SJSA1 (cell line): ENCODE measurements around the gene BICDL1. TPM values are rescaled to one million over a fixed set of nuclear protein-coding genes. Genes with fewer than 3 reads are reported as not detected.
A peak's percentile ranks its signal among the peaks of the same experiment; 100 is the strongest.

Experiments used
- DNase-seq, 2 experiments: peaks; one replicate each; pipeline ENCODE4 v3.0.0-alpha.2; 2015 to 2020; ENCODE audit warnings: low spot score in 2 of 2, low read depth in 1 of 2
- H3K27ac ChIP-seq: fragments of 250-450 bp; sonication (Bioruptor Pico); 2 replicates; pipeline ENCODE4 v1.5.1; 2020; ENCODE audit warnings: mild to moderate bottlenecking, moderate library complexity
- H3K27me3 ChIP-seq: fragments of 250-450 bp; sonication (Bioruptor Pico); replicated peaks from 2 replicates; pipeline ENCODE4 v1.5.1; 2020; ENCODE audit warnings: mild to moderate bottlenecking, moderate library complexity
- H3K36me3 ChIP-seq: fragments of 250-450 bp; sonication (Bioruptor Pico); 2 replicates; pipeline ENCODE4 v1.5.1; 2020; ENCODE audit warnings: mild to moderate bottlenecking
- H3K4me1 ChIP-seq: fragments of 250-450 bp; sonication (Bioruptor Pico); replicated peaks from 2 replicates; pipeline ENCODE4 v1.6.1; 2021; ENCODE audit warnings: mild to moderate bottlenecking
- H3K4me3 ChIP-seq: fragments of 250-450 bp; sonication (Bioruptor Pico); 2 replicates; pipeline ENCODE4 v1.5.1; 2020; ENCODE audit warnings: mild to moderate bottlenecking
- H3K9me3 ChIP-seq: fragments of 250-450 bp; sonication (Bioruptor Pico); replicated peaks from 2 replicates; pipeline ENCODE4 v1.5.1; 2020; ENCODE audit warnings: mild to moderate bottlenecking
- total RNA-seq: library from RNA; depleted of rRNA; stranded (reverse); fragments of >200 nt; shearing (Covaris generic); gene quantifications from 2 replicates; pipeline ENCODE4 v1.2.3, GENCODE V29; 2014

BICDL1 gene
- total RNA-seq, 1 experiment from 2014 or later: not detected

DNA sequence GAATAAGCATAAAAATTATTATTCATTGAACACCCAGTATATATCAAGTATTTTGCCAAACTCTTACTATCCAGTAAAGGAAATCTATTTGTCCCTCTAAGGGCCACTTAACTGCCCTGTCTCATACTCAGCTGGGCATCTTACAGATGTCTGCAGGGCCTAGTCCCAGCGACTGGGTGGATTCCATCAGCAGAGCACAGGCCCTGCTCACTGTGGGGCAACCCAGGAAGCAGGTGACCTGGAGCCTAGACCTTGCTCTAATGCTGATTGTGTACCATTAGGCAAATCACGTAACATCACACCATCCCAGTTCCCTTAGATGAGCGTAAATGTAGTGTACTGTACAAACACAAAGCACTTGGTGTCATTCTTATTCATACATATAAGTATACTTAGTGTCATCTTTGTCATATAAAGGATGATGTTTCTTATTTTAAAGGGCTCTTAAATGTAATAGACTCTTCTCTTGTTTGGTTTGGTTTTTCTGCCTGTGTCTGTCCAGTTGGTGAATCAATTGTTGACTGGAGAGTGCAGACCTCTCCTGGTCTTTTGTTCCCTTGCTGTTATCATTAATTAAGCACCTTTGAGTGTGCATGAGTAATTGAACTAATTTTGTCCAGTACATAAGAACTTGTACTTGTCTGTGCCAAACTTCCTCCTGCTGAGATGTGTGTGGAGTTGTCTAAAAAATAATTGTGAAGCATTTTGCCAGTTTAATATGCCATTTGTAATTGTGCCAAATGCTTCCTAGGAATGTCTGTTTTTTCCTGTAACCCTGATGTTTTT, 78.2 kb downstream of the BICDL1 start:
- Histone ChIP-seq H3K36me3 (no peaks in the 10 kb centered on the region), H3K4me3 (no peak overlapping the region), H3K27ac (no peak overlapping the region), H3K27me3 (peaks cover 35% of the 10 kb centered on the region), H3K9me3 (no peaks in the 10 kb centered on the region), H3K4me1 (no peaks in the 10 kb centered on the region)
- DNase-seq: no peak

DNA sequence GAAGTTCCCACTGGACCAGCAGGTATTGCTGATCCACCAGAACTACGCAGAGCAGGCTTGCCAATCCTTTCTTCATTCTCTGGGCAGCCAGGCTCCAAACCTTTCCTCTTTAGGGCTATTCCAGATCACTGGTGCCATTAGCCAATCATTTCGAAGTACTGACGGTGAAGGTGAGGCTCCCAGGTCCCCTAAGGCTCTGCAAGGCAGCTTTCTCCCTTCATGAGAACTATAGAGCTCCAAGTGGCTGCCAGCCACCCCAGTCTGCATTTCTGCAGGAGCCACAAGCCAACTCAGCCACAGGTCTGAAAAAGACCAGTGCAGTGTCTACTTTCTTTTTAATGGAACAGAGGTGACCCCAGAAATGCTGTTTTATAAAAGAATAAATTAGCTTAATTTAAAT, 78.9 kb downstream of the BICDL1 start:
- Histone ChIP-seq H3K36me3 (no peaks in the 10 kb centered on the region), H3K4me1 (no peaks in the 10 kb centered on the region), H3K9me3 (no peaks in the 10 kb centered on the region), H3K27me3 (peaks cover 34% of the 10 kb centered on the region), H3K4me3 (no peak overlapping the region), H3K27ac (no peak overlapping the region)
- no peak for DNase-seq

DNA sequence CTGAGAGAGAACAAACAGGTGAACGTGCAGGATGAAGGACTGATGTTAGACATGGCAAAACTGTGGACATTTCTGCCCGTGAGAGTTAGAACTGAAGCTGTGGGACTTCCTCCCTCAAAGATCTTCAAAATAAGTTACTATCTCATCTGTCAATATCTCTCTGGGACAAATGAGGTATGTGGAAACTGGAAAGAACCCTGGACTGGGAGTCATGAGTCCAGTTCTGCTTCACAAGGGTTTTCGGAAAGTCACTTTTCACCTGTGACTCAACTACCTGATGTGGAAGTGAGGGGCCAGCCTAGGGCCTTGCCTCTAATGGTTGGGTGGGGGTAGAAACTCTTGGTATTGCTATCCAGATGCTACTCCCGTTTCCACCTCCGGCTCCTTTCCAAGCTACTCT, 80.2 kb downstream of the BICDL1 start:
- H3K27me3 ChIP-seq: peaks cover 27% of the 10 kb centered on the region
- no peaks in the 10 kb centered on the region for H3K4me1 ChIP-seq
- H3K27ac ChIP-seq: no peak overlapping the region
- H3K36me3 ChIP-seq: no peaks in the 10 kb centered on the region
- no peak overlapping the region for H3K4me3 ChIP-seq
- no peaks in the 10 kb centered on the region for H3K9me3 ChIP-seq
- no peak for DNase-seq

DNA sequence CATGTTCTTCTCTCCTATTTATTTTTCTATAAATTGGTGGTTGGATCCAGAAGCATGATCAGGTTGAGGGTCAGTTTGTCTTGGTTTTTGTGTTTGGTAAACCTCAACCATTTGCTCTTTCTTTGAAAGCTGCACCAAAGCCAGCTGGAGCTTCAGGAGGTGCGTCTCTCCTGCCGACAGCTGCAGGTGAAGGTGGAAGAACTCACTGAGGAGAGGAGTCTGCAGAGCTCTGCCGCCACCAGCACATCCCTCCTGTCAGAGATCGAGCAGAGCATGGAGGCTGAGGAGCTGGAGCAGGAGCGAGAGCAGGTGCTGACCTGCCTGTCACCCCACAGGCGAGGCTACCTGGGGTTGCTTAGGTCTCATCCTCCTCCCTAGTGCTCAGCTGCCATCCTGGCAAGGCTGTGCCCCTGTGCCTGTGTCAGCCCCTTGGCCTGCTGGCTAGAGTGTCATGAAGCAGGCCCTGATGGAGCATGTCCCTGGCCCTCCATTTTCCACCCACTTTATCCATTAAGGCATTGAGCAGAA, 82.5 kb downstream of the BICDL1 start:
- Histone ChIP-seq H3K27ac (no peak overlapping the region), H3K36me3 (no peaks in the 10 kb centered on the region), H3K4me3 (no peak overlapping the region), H3K4me1 (no peaks in the 10 kb centered on the region), H3K9me3 (no peaks in the 10 kb centered on the region), H3K27me3 (peaks cover 16% of the 10 kb centered on the region)
- DNase-seq: no peak

DNA sequence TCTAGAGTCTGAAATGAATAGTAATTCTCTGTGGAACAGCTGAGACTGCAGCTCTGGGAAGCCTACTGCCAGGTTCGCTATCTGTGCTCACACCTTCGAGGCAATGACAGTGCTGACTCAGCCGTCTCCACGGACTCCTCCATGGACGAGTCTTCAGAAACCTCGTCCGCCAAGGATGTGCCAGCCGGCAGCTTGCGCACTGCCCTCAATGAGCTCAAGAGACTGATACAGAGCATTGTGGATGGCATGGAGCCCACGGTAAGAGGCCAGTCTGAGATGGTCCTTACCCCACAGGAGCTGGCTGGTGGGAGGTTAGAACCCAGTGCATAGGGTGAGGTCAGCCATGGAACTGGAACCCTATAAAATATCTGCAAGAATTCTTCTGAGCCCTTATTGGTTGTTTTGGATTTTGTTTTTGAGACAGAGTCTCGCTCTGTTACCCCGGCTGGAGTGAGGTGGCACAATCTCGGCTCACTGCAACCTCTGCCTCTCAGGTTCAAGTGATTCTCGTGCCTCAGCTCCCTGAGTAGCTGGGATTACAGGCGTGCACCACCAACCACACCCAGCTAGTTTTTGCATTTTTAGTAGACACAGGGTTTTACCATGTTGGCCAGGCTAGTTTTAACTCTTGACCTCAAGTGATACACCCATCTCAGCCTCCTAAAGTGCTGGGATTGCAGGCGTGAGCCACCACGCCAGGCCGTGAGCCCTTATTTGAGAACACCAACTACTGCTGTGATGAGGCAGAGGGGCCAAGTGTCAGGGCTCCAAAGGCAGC, 83.6 kb downstream of the BICDL1 start:
- no peaks in the 10 kb centered on the region for H3K36me3 ChIP-seq
- H3K27me3 ChIP-seq: peaks cover 8% of the 10 kb centered on the region
- H3K4me3 ChIP-seq: no peak overlapping the region
- H3K27ac ChIP-seq: no peak overlapping the region
- no peaks in the 10 kb centered on the region for H3K4me1 ChIP-seq
- no peaks in the 10 kb centered on the region for H3K9me3 ChIP-seq
- no peak for DNase-seq

DNA sequence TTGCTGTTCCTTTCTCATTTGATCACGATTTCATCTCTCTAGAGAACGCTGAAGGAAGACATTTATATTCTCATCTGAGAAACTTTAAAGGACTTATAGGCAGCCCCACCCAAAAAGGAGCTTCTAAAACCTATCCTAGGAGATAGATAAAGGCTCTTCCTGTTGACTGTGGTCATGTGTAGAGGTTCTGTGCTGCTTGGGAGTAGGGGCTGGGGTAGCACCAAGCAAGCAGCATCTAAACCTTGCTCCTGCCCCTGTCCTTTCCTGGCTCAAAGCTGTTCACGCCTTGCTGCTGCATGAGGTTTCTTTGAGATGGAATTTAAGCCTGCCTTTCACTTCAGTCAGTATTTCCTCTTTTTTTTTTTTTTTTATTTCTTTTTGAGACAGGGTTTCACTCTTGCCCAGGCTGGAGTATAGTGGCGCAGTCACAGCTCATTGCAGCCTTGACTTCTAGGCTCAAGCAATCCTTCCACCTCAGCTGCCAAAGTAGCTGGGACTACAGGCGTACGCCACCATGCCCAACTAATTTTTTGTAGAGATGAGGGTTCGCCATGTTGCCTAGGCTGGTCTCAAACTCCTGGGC, 86.1 kb downstream of the BICDL1 start:
- H3K4me3 ChIP-seq: no peak overlapping the region
- no peaks in the 10 kb centered on the region for H3K9me3 ChIP-seq
- no peak for DNase-seq
- H3K27ac ChIP-seq: no peak overlapping the region
- no peaks in the 10 kb centered on the region for H3K4me1 ChIP-seq
- H3K36me3 ChIP-seq: no peaks in the 10 kb centered on the region
- H3K27me3 ChIP-seq: no peaks in the 10 kb centered on the region; the same call in 1 of the 2 replicates

DNA sequence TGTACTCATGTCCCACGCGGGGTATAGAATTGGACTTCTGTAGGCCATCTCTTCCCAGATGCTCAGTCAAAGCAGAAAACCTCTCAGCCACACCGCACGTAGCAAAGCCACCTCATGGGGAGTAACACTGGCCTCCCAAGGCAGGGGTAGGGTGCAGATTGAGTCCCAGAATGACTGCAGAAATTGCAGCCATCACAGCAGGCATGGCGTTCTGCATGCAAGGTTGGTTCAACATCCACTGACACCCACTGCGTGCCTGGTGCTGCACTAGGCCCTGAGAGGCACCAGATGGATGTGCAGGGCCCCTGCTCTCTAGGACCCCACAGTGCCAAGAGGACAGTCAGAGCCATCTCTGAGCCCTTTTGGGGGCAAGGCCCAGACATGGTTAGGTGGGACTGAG, 87.6 kb downstream of the BICDL1 start:
- H3K27me3 ChIP-seq: no peaks in the 10 kb centered on the region; the same call in 1 of the 2 replicates
- no peaks in the 10 kb centered on the region for H3K9me3 ChIP-seq
- no peaks in the 10 kb centered on the region for H3K36me3 ChIP-seq
- H3K4me3 ChIP-seq: no peak overlapping the region
- no peak for DNase-seq
- no peak overlapping the region for H3K27ac ChIP-seq
- H3K4me1 ChIP-seq: no peaks in the 10 kb centered on the region

DNA sequence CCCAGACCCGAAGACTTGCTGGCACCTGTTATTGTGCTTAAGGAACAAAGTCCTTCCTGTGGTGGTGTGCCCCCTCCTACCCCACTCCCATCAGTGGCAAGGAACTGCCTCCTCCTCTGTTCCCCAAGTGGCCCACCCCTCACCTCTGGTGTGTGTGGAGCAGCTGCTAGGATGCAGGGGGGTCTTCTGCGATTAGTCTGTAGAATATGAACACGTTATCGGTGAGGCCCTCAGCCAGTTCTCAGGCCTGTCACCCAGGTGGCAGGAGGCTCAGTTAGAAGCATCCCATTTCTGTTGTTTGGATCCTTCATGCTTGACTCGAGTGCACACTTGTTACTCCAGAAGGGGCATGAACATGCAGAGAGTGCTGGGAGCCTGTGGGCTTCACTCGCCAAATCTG, 88.2 kb downstream of the BICDL1 start:
- no peak for DNase-seq
- H3K9me3 ChIP-seq: no peaks in the 10 kb centered on the region
- no peaks in the 10 kb centered on the region for H3K36me3 ChIP-seq
- no peaks in the 10 kb centered on the region for H3K4me1 ChIP-seq
- no peak overlapping the region for H3K4me3 ChIP-seq
- H3K27me3 ChIP-seq: no peaks in the 10 kb centered on the region; the same call in 1 of the 2 replicates
- no peak overlapping the region for H3K27ac ChIP-seq

DNA sequence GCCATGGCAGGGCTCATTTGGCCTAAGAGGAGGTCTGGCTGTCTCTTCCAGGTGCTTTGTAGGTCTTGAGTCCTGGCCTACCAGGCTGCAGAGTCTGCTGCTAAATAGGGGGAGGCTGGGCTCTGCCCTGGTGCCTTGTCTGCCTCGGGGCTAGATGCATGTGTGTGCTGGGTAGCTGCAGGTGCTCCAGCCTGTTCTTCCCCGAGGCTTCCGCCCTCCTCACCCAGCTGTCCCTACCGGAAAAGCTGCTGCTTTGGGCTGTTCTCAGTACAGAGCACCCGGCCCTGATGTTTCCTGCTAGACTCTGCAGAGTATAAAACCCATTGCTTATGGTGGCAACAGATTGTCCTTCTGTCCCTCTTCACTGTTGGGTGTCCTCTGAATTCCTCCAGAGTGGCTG, 89.8 kb downstream of the BICDL1 start:
- Histone ChIP-seq H3K9me3 (no peaks in the 10 kb centered on the region), H3K27ac (no peak overlapping the region), H3K4me1 (no peaks in the 10 kb centered on the region), H3K36me3 (no peaks in the 10 kb centered on the region), H3K27me3 (no peaks in the 10 kb centered on the region), H3K4me3 (no peak overlapping the region)
- no peak for DNase-seq

DNA sequence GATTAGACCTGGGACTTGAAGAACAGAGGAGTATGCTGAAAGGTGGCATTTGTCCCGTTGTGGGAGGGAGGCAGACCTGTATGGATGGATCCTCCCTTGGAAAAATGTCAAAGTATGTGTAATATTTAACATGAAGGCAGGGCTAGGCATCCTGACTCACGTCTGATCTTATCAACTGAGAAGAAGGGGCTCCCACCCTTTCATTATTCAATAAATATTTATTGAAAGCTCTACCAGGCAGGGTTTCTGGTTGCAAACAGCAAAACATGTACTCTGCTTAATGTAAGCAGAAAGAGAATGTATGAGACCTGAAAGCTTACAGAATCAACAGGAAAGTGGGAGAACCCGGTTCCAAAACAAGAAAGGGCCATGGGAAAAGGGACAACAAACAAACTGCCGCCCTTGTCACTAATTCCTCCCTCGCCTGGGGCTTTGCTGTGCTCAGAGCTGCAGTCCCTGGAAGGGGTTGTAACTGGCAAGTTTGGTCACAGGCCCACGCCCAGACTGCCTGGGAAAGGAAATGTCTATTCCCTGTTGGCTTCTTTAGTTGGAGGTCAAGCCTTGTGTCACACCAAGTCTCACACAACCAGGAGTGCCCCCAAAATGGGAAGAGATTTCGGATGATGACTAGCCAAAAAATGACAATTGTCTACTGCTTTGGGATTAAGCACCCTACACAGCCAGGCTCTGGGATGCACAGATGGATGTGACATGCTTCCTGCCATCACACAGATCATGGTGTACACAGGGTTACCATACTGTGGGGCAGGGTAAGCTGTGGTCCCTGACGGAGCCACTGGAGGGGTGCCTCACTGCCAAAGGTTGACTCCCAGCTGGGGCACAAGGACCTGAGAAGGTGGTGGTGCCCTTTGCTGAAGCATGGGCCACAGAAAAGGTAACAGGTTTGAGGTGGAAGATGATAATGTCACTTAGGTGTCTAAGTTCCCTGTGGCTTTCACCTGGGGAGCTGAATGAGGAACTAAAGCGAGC, 90.7 kb downstream of the BICDL1 start:
- no peak overlapping the region for H3K4me3 ChIP-seq
- H3K27me3 ChIP-seq: no peaks in the 10 kb centered on the region
- no peaks in the 10 kb centered on the region for H3K9me3 ChIP-seq
- no peak overlapping the region for H3K27ac ChIP-seq
- no peak for DNase-seq
- no peaks in the 10 kb centered on the region for H3K36me3 ChIP-seq
- H3K4me1 ChIP-seq: no peaks in the 10 kb centered on the region

DNA sequence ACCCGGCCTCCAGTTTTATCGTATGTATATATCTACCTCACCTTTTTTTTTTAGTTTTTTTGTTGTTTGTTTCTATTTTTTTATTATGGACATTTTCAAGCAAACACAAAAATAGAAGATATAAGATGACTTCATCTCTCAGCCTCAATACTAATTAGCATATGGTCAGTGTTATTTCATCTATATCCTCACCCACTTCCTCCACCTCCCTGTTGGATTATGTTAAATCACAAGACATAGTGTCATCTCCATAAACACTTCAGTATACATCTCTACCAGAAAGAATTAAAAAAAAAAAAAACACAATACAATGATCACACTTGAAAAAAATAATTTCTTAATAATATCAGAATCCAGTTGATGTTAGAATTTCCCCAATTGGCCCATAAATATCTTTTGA, 92.6 kb downstream of the BICDL1 start:
- Histone ChIP-seq H3K27me3 (no peaks in the 10 kb centered on the region), H3K4me3 (no peak overlapping the region), H3K9me3 (no peaks in the 10 kb centered on the region), H3K4me1 (peaks cover 3% of the 10 kb centered on the region), H3K27ac (no peak overlapping the region), H3K36me3 (no peaks in the 10 kb centered on the region)
- no peak for DNase-seq

DNA sequence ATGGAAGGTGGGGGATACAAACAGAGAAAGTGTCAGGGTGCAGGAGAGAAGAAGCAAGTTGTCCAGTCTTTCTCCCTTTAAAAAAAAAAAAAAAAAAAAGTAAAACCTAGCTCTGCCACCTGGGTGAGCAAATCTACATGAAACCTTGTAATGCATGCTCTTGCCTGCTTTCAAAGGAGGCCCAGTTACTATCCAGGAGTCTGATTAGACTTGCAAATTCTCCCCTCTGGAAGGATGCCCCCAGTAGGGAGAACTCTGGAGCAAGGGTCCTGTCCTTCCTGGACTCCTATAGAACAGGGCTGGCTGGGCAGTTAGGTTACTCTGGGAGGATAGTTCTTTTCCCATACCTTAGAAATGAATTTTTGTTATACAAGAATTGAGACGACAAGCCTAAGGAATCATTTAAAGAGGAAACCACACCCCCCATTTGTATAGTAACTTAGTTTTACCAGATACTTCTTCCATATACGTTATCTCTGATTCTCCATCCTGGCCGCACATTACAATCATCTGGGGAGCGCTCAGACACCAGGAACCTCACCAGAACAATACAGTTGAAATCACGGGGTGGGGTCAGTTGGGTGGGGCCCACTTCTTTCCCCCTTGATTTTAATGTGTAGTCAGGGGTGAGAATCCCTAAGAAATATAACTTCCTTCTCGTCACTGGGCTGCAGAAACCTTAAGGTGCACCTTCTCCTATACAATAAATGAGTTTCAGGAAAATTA, 97.0 kb downstream of the BICDL1 start:
- DNase-seq: no peak
- no peaks in the 10 kb centered on the region for H3K9me3 ChIP-seq
- H3K27ac ChIP-seq: peak overlapping the region; percentile 23; the same call in 1 of the 2 replicates

More for the DNA sequence above, 97.0 kb downstream of the BICDL1 start:
- H3K4me1 ChIP-seq: peaks cover 12% of the 10 kb centered on the region
- H3K36me3 ChIP-seq: no peaks in the 10 kb centered on the region
- no peak overlapping the region for H3K4me3 ChIP-seq
- no peaks in the 10 kb centered on the region for H3K27me3 ChIP-seq
